ENCODE data around the gene TRAPPC2B. TPM values are rescaled to one million over a fixed set of nuclear protein-coding genes. Genes with fewer than 3 reads are reported as not detected.

TRAPPC2B gene
- total RNA-seq, 2 experiments from 2014 or later = 9.8 to 19.3 TPM

DNA sequence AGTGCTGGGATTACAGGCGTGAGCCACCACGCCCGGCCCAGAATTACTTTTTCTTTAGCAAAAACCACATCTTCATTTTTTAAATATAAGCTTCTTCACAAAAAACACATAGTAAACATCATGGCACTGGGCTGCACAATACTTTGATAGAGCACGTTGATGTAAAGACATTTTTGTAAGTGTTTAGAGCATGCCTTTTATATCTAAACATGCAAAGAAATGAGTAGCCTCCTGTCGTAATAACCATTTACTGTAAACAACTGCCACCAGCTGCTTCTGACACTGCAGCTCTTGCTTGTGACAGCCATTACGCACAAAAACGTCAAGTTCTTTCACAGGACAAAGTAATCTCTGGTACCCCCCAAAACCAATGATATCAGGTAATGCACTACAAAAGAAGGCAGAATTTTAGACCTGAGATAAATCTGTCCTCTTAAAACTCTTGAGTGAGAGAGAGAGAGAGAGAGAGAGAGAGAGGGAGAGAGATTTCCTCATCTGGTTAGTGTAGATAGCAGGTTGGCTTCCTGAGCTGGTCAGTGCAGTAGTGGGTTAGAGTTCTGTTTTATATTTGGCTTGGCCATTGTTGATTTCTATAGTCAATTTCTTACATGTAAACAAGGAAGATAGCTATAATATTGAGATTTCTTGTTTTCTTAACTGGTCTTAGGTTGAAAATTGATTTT, 19.6 kb downstream of the TRAPPC2B start:
- TF ChIP-seq, protein P1, sequence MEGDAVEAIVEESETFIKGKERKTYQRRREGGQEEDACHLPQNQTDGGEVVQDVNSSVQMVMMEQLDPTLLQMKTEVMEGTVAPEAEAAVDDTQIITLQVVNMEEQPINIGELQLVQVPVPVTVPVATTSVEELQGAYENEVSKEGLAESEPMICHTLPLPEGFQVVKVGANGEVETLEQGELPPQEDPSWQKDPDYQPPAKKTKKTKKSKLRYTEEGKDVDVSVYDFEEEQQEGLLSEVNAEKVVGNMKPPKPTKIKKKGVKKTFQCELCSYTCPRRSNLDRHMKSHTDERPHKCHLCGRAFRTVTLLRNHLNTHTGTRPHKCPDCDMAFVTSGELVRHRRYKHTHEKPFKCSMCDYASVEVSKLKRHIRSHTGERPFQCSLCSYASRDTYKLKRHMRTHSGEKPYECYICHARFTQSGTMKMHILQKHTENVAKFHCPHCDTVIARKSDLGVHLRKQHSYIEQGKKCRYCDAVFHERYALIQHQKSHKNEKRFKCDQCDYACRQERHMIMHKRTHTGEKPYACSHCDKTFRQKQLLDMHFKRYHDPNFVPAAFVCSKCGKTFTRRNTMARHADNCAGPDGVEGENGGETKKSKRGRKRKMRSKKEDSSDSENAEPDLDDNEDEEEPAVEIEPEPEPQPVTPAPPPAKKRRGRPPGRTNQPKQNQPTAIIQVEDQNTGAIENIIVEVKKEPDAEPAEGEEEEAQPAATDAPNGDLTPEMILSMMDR (conservative IDR thresholded peaks at IDR 0.05; ENCODE audit: low read length) = no peak
- TF ChIP-seq EZH2phosphoT487 (IDR thresholded peaks at IDR 0.05; ENCODE audit: borderline replicate concordance, low read depth, low read length) = no peak
- CTCF ChIA-PET (ENCODE audit: unreplicated experiment) = no interaction called here
- Histone ChIP-seq H2AFZ (ENCODE audit: low read length) (no peak overlapping the region), H3K9me2 (ENCODE audit: insufficient read depth, low read length) (no peaks in the 10 kb centered on the region), H3K4me2 (ENCODE audit: low read length) (no peak overlapping the region), H3K36me3 (ENCODE audit: insufficient read depth, low read length) (peaks cover 10% of the 10 kb centered on the region), H3K27ac (ENCODE audit: low read depth, low read length, poor library complexity, severe bottlenecking) (no peak overlapping the region), H4K20me1 (ENCODE audit: insufficient read depth, low read length) (no peaks in the 10 kb centered on the region), H3K4me1 (ENCODE audit: insufficient read depth, low read length, poor library complexity, severe bottlenecking) (no peaks in the 10 kb centered on the region), H3K9me3 (ENCODE audit: low read length) (peaks cover 8% of the 10 kb centered on the region; the same call in 1 of the 2 replicates), H3K79me2 (ENCODE audit: insufficient read depth, low read depth, low read length) (no peaks in the 10 kb centered on the region), H3K4me3 (ENCODE audit: low read depth, low read length, poor library complexity, severe bottlenecking) (no peak overlapping the region)
- DNase-seq (ENCODE audit: low spot score) = no peak
- no TSS peak for BruUV-seq (replicated peaks)
- intact Hi-C loops (cut with micrococcal nuclease; ENCODE audit: unreplicated experiment) = no loop called here
- POLR2A ChIA-PET = interaction anchor here (0.5 kb wide), 1 partner anchor 16 kb away, joined by 3 read pairs; no protein-coding TSS in a partner anchor

DNA sequence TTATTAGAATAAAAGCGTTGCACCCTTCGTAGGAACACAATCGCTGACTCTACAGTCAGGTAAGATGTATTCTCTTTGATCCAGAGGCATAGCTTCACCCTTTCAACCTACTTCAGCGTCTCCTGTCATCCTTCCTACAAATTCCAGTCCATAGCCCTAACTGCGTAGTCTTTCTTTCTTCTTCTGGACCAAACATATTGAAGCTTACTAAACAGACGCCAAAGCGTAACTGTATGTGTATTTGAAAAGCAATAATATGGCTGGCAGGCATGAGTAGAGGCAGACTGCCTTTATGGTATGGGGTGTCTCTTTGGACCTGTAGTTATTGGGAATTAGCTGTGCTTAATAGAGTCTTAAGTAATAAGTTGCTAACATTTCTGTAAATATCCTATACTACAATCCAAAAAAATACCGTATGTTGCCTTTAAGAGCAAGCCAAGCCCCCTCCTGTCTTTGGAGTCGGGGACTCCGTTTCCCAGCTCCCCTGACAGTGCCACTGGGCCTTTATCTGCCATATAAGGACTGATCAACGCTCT, 25.9 kb downstream of the TRAPPC2B start:
- Histone ChIP-seq H3K4me2 (ENCODE audit: low read length) (peak overlapping the region; percentile 53), H3K36me3 (ENCODE audit: insufficient read depth, low read length) (peaks cover 17% of the 10 kb centered on the region), H3K4me3 (ENCODE audit: low read depth, low read length, poor library complexity, severe bottlenecking) (peak overlapping the region; percentile 86), H3K27ac (ENCODE audit: low read depth, low read length, poor library complexity, severe bottlenecking) (peak overlapping the region; percentile 14), H3K4me1 (ENCODE audit: insufficient read depth, low read length, poor library complexity, severe bottlenecking) (peaks cover 16% of the 10 kb centered on the region), H3K79me2 (ENCODE audit: insufficient read depth, low read depth, low read length) (peaks cover 27% of the 10 kb centered on the region; the same call in 1 of the 2 replicates), H4K20me1 (ENCODE audit: insufficient read depth, low read length) (no peaks in the 10 kb centered on the region), H3K9me3 (ENCODE audit: low read length) (peaks cover 22% of the 10 kb centered on the region; the same call in 1 of the 2 replicates), H3K9me2 (ENCODE audit: insufficient read depth, low read length) (no peaks in the 10 kb centered on the region), H2AFZ (ENCODE audit: low read length) (peak overlapping the region; percentile 100)
- TF ChIP-seq, protein P1 (conservative IDR thresholded peaks at IDR 0.05; ENCODE audit: low read length) = no peak
- no peak for TF ChIP-seq EZH2phosphoT487 (IDR thresholded peaks at IDR 0.05; ENCODE audit: borderline replicate concordance, low read depth, low read length)
- CTCF ChIA-PET (ENCODE audit: unreplicated experiment) = no interaction called here
- no TSS peak for BruUV-seq (replicated peaks)
- no peak for DNase-seq (ENCODE audit: low spot score)
- intact Hi-C loops (cut with micrococcal nuclease; ENCODE audit: unreplicated experiment) = loop anchor here (1.0 kb wide), 1 partner anchor 26 kb away; the partner anchor contains the start of genes TRAPPC2B and ZNF547
- POLR2A ChIA-PET = interaction anchor here (0.6 to 1.3 kb wide), 4 partner anchors 20 to 1165 kb away, joined by 3 read pairs; partner anchors contain the start of genes TRAPPC2B and ZNF547
